Medulla oblongata (tissue), 1 donor: ENCODE data around the gene BCAP29.

Experiments
- DNase-seq: peaks from one replicate; pipeline ENCODE4 v3.0.0-alpha.2; 2015; ENCODE audit errors: extremely low spot score

The BCAP29 gene

GRCh38 chr7:107666790-107667189, 86.7 kb downstream of the BCAP29 start:
- no peak for DNase-seq

- no peak for DNase-seq
Measured at GRCh38 chr7:107667341-107667740, 87.3 kb downstream of the BCAP29 start.

GRCh38 chr7:107668296-107668695, 88.2 kb downstream of the BCAP29 start:
- DNase-seq, result no peak
